Left forelimb (tissue), 1 donor: ENCODE results near the gene CSHL1.
"Not testable (repeated sequence)": the region's sequence is repeated elsewhere in the genome, so short reads cannot be mapped to it uniquely, and the experiment has no call there.

Source experiments
- DNase-seq: peaks from one replicate; pipeline ENCODE4 v3.0.0-alpha.2; 2018; ENCODE audit warnings: low spot score

CSHL1 gene

GRCh38 chr17:63939884-63940283, 28.8 kb upstream of the CSHL1 start:
- no peak for DNase-seq

DNA sequence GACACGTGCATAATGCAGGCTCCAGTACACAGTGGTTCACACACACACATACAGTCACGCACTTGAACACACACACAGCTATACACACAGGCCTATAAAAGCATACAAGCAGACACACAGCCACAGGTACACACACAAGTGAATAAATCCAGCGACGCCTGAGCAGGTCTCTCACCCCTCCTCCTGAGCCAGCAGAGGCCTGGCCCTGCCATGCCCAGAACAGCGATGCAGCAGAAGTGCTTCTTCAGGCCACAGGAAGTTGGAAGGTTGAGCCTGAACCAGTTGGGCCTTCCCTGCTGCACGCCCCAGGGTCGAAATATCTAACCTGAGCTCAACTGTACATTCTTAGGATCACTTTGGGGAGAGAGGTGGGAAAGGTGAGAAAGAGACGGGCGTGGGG, 28.3 kb upstream of the CSHL1 start:
- DNase-seq, result no peak

DNA sequence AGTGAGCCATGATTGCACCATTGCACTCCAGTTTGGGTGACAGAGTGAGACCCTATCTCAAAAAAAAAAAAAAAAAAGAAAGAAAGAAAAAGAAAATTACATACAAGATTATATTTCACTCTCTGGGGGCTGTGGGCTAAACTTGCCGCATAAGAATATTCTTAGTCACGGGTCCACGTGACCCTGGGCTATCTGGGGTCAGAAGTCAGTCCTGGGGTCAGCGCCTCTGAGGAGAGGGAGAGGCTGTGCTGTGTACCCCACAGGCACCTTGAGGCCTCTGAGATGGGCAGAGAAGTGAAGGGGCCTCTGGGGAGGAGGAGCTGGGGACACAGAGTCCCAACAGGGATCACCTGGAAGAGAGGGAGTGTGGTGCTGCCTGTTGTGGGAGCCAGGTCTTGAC, 26.9 kb upstream of the CSHL1 start:
- no peak for DNase-seq

GRCh38 chr17:63937319-63937718, 26.3 kb upstream of the CSHL1 start:
- no peak for DNase-seq

DNA sequence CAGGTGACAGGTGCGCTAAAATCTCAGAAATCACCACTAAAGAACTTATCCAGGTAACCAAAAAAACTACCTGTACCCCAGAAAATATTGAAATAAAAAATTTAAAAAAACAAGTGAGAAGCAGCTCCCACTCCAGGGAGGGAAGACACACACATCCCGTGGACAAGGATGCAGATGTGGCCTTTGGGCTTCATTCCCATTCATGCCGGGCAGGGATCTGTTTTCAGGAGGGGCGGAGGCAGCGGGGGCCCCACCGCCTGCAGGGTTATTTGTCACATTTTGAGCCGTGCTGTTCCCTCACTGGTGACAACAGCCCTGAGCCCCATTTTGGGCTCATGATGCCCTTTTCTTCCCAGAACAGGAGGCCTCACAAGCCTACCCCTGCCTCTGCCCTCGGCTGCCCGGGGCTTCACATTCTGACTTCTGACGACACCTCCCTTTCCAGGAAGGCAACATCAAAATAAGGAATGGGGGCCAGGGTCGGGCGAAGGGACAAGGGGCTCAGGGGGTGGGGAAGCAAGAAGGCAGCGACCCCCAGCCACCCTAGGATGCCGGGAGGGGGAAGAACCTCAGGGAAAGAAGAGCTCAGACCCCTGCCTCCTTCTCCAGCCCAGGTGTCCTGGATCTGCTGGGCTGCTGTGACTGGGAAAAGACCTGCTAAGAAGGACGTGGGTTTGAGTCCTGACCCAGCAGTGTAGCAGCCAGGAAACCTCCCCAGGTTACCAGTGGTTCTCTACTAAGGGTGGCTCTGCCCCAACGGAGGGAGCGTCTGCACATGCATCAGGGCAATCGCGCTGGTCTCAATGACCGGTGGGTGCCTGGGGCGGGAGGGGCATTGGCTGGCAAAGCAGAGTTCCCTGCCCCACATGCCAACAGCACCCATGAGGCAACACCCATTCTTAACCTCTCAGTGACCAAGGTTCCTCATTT, 23.4 kb upstream of the CSHL1 start:
- DNase-seq, result no peak

- DNase-seq, result no peak
Observed at GRCh38 chr17:63933598-63933997, 22.5 kb upstream of the CSHL1 start.

GRCh38 chr17:63932721-63933120, 21.7 kb upstream of the CSHL1 start:
- no peak for DNase-seq

DNA sequence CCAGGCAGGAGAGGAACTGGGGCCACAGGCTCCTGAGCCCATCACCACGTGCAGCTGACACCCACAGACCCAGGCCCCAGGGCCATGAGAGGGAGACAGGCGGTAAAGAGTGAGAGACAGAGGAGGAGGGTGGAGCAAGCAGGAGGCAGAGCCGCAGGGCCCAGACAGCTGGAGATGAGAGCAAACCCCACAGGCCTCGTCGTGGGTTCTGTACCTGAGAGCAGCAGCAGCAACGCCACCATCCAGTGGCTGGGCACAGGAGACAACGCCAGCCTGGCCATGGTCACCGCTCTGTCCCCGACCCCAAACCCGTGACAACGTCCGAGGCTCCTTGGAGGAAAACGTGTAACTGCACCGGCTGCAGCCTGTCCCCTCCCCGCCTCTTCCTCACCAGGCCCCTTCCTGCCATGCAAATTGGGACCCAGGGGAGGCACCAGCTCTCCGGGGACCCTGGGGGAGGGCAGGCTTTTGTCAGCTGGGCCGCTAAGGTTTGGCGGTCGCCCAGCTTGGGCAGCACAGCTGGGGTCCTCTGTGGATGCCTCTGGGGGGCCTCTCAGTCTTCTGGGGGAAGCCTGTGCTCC, 21.0 kb upstream of the CSHL1 start, which contains the start of gene CD79B:
Gene CD79B (minus strand): TSS at position 351 of the 581 bp plus-strand sequence. CDS start 70 bp downstream, at position 281.
- no peak for DNase-seq

DNA sequence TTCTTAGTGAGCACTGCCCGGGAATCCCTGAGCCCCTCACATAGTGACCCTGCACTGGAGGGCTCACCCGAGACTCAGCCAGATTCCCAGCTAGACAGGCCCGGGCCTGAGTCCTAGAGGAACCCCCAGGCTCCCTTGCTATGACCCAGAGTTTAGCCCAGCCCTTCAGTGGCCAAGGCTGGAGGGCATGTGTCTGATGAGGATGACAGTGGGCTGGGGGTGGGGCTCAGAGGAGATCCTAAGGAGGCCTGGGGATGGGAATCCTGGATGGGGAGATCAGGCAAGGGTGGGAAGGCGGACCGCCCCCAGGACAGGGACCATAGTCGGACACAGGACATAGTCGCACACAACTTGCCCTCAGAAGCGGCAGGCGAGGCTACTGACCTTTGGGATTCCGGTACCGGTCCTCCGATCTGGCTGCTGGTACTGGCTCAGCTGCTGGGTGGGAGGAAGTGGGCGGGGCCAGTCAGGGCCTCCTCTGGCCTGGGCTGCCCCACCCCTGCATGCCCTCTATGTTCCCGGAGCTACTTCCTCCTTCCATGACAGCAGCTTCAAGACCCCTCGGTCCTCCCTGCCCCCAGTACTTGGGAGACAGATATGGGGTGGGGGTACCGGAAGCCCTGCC, 20.0 kb upstream of the CSHL1 start:
- DNase-seq, result no peak

GRCh38 chr17:63929860-63930766, 19.1 kb upstream of the CSHL1 start:
- no peak for DNase-seq

DNA sequence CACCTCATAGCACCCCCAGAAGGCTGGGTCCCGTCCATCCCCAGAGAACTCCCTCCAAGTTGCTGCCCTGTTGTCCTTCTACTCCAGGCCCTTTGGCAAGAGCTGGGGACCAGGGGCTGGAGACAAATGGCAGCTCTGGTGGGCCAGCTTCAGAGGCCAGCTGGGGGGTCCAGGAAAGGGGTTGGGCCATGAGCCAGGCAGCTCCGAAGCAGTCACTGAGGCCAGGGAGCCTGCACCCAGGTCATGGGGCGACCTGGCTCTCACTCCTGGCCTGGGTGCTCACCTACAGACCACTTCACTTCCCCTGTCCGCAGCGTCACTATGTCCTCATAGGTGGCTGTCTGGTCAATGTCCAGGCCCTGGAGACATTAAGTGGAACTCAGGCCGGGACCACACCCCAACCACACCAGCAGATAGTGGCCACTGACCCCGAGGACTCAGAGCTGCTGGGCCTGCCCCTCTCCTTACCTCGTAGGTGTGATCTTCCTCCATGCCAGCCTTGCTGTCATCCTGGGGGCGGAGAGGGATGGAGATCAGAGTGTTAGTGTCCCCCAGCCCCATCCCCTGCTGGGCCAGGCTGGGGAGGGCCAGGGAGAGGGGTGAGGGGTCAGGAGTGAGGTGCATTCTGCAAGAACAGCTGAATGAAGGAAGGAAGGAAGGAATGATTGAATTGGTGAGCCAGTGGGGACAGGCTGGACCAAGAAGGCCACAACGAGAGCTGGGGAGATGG, 18.1 kb upstream of the CSHL1 start:
- DNase-seq, result no peak

DNA sequence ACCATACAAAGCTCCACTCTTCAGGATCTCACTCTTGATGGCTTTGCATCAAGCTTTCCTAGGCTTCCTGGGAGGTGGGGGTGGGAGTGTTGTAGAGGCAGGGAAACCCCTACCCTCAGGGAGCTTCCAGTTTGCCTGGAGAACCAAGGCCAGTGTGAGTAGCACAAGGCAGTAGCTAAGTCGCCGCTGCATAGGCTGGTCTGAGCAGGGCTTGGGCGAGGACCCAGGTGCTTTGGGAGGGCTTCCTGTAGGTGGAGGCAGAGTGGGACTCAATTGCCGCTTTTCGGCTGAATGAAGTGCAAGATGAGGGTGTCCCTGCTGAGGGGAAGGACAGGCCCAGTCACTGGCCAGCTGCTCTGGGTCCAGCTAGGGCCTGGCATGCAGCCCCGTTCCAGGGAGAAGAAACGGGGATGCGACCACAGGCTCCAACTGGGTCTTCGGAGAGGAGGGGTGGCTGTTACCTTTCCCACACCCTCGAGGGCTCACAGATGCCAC, 17.2 kb upstream of the CSHL1 start:
- DNase-seq, result no peak

DNA sequence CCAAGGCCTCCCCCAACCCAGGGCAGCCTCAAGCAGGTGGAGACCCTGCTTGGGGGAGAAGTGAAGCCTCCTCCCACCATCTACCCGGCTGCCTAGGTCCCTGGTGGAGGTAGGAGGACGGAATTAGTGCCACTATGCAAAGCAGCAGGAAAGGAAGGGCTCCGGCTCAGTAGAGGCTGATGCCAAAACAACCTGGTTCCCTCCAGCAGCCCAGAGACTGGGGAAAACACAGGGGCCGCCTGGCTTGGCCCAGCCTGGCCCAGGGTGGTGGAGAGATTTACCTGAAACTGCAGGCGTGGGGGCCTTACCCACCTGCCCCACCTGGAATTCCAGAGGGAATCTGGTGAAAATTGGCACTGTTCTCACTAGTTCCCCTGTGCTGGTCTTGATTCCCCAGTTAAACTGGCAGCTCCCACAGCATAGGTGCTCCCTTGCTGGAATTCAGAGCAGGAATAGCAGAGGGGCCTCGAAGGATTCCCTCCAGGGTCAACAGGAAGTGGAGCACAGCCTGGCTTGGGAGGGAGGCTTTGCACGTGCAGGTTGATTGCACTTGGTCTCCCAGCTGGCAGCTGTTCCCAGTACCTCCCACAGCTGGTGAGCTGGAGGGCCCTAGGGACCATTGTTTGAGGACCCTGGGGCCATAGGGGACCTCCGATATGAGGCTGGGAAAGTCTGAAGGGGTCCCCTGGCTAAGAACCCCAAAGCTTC, 16.6 kb upstream of the CSHL1 start:
- no peak for DNase-seq

- no peak for DNase-seq
Observed at GRCh38 chr17:63926164-63926563, 15.1 kb upstream of the CSHL1 start.

GRCh38 chr17:63925615-63926014, 14.6 kb upstream of the CSHL1 start:
- DNase-seq, result no peak

DNA sequence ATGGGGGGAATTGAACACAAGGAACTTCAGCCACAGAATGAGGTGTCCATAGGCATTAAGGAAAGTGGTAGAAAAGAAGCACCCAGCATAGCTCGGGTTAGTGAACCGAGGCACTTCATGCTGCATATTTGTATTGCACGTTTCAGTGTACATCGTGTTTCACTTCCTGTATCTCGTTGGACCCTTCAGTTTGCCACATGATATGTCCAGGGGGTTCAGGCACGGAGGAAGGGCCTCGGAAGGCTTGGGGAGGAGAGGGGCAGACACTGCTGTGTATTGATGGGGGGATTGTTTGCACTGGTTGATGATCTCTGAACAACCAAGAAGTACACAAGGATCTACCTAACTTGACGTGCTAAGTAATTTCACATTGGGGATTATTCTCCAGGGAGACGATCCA, 11.3 kb upstream of the CSHL1 start:
- DNase-seq, result not testable (repeated sequence)

GRCh38 chr17:63920779-63921178, 9.7 kb upstream of the CSHL1 start:
- DNase-seq, result not testable (repeated sequence)

GRCh38 chr17:63920050-63920449, 9.0 kb upstream of the CSHL1 start:
- DNase-seq, result not testable (repeated sequence)

- DNase-seq, result no peak
Observed at GRCh38 chr17:63919311-63919723, 8.3 kb upstream of the CSHL1 start.

DNA sequence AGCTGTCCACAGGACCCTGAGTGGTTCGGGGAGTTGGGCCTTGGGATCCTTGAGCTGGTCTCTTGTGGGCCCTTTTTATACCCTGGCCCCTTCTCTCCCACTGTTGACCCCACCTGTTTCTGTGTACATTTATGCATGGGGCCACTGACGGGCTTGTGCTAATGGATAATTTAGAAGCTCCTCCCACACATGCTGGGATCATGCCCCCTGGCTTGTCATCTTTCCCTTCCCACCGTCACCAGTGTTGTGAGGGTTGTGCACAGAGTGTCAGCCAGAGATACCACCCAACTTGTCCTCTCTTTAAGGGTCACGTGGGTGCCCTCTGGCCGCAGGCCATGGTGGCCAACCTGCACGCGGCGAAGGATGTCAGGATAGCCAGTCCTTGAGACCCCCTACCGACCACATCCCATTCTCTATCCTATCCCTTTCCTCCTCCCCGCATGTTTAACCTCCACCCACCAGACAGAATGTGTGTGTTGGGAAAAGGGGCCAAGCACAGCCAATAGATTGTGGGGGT, 7.8 kb upstream of the CSHL1 start, which contains the start of gene GH1:
Gene GH1 (minus strand): TSS at position 51 of the 517 bp plus-strand sequence. CDS start 63 bp downstream, outside the sequence.
- DNase-seq, result not testable (repeated sequence)
